Measurements from ENCODE around the gene SPATA46. TPM values are rescaled to one million over a fixed set of nuclear protein-coding genes. Genes with fewer than 3 reads are reported as not detected.

Gene SPATA46
- total RNA-seq, 1 donor from 2014 or later, result not detected

- intact Hi-C loops (cut with micrococcal nuclease), result no loop called here
- Histone ChIP-seq H3K4me1 (no peaks in the 10 kb centered on the region), H3K27ac (replicated peaks) (no peak overlapping the region), H3K36me3 (no peaks in the 10 kb centered on the region), H3K9me3 (replicated peaks) (no peaks in the 10 kb centered on the region), H3K4me3 (no peak overlapping the region), H3K27me3 (ENCODE audit: low read depth) (peaks cover 18% of the 10 kb centered on the region)
- no peak for DNase-seq
- TF ChIP-seq CTCF (IDR thresholded peaks at IDR 0.05; ENCODE audit: borderline replicate concordance), result no peak
These were observed 30.2 kb upstream of the SPATA46 start for GRCh38 chr1:162406811-162407210.

GRCh38 chr1:162405800-162406199 is 29.1 kb upstream of the SPATA46 start:
- Histone ChIP-seq H3K27me3 (ENCODE audit: low read depth) (peaks cover 14% of the 10 kb centered on the region), H3K36me3 (no peaks in the 10 kb centered on the region), H3K4me1 (no peaks in the 10 kb centered on the region), H3K9me3 (replicated peaks) (no peaks in the 10 kb centered on the region), H3K4me3 (no peak overlapping the region), H3K27ac (replicated peaks) (no peak overlapping the region)
- TF ChIP-seq CTCF (IDR thresholded peaks at IDR 0.05; ENCODE audit: borderline replicate concordance), result no peak
- intact Hi-C loops (cut with micrococcal nuclease), result no loop called here
- no peak for DNase-seq

- intact Hi-C loops (cut with micrococcal nuclease), result no loop called here
- Histone ChIP-seq H3K4me3 (no peak overlapping the region), H3K36me3 (no peaks in the 10 kb centered on the region), H3K27me3 (ENCODE audit: low read depth) (peaks cover 15% of the 10 kb centered on the region), H3K9me3 (replicated peaks) (no peaks in the 10 kb centered on the region), H3K27ac (replicated peaks) (no peak overlapping the region), H3K4me1 (no peaks in the 10 kb centered on the region)
- no peak for DNase-seq
- no peak for TF ChIP-seq CTCF (IDR thresholded peaks at IDR 0.05; ENCODE audit: borderline replicate concordance)
These were observed 28.0 kb upstream of the SPATA46 start for GRCh38 chr1:162404550-162405160.

GRCh38 chr1:162400790-162401355 is 24.2 kb upstream of the SPATA46 start:
- DNase-seq, result no peak
- TF ChIP-seq CTCF (IDR thresholded peaks at IDR 0.05; ENCODE audit: borderline replicate concordance), result no peak
- no peaks in the 10 kb centered on the region for H3K9me3 ChIP-seq (replicated peaks)
- H3K4me3 ChIP-seq, result no peak overlapping the region
- H3K36me3 ChIP-seq, result no peaks in the 10 kb centered on the region
- H3K4me1 ChIP-seq, result no peaks in the 10 kb centered on the region
- peaks cover 37% of the 10 kb centered on the region for H3K27me3 ChIP-seq (ENCODE audit: low read depth)
- intact Hi-C loops (cut with micrococcal nuclease), result no loop called here
- H3K27ac ChIP-seq (replicated peaks), result no peak overlapping the region

GRCh38 chr1:162398999-162399580 is 22.4 kb upstream of the SPATA46 start:
- intact Hi-C loops (cut with micrococcal nuclease), result no loop called here
- Histone ChIP-seq H3K9me3 (replicated peaks) (no peaks in the 10 kb centered on the region), H3K27ac (replicated peaks) (no peak overlapping the region), H3K36me3 (no peaks in the 10 kb centered on the region), H3K4me1 (no peaks in the 10 kb centered on the region), H3K27me3 (ENCODE audit: low read depth) (peaks cover 52% of the 10 kb centered on the region), H3K4me3 (no peak overlapping the region)
- no peak for TF ChIP-seq CTCF (IDR thresholded peaks at IDR 0.05; ENCODE audit: borderline replicate concordance)
- no peak for DNase-seq

All from left ventricle myocardium inferior (tissue), 1 donor.